Measurements from ENCODE around the gene GIGYF2. TPM values are rescaled to one million over a fixed set of nuclear protein-coding genes. Genes with fewer than 3 reads are reported as not detected.
"Not testable (repeated sequence)": the region's sequence is repeated elsewhere in the genome, so short reads cannot be mapped to it uniquely, and the experiment has no call there.

Gene GIGYF2
- total RNA-seq, 1 donor, result 57.2 TPM

- no peak for TF ChIP-seq CTCF (IDR thresholded peaks at IDR 0.05; ENCODE audit: extremely low read depth, low read depth, low read length)
- Histone ChIP-seq H2AFZ (ENCODE audit: low read length) (no peak overlapping the region), H3K4me1 (ENCODE audit: insufficient read depth, low read length) (peaks cover 14% of the 10 kb centered on the region), H3K4me2 (ENCODE audit: insufficient read depth, low read length) (no peak overlapping the region), H4K20me1 (ENCODE audit: insufficient read depth, low read length) (no peaks in the 10 kb centered on the region), H3K79me2 (ENCODE audit: insufficient read depth, low read length) (no peaks in the 10 kb centered on the region), H3K27ac (ENCODE audit: low read depth, low read length) (no peak overlapping the region), H3K36me3 (ENCODE audit: insufficient read depth, low read length) (no peaks in the 10 kb centered on the region), H3K9me3 (ENCODE audit: low read depth, low read length) (no peaks in the 10 kb centered on the region), H3K4me3 (ENCODE audit: insufficient read depth, low read length) (no peak overlapping the region), H3K27me3 (ENCODE audit: insufficient read depth, low read length) (no peaks in the 10 kb centered on the region)
- peak; percentile 45 for DNase-seq (ENCODE audit: insufficient read length, low spot score, missing footprints)
These were observed 206.9 kb downstream of the GIGYF2 start for GRCh38 chr2:232903989-232904388.

GRCh38 chr2:232906867-232907717 lies 210.0 kb downstream of the GIGYF2 start:
- not testable (repeated sequence) for H3K4me1 ChIP-seq (ENCODE audit: insufficient read depth, low read length); H3K9me3 ChIP-seq (ENCODE audit: low read depth, low read length); H3K27ac ChIP-seq (ENCODE audit: low read depth, low read length); H4K20me1 ChIP-seq (ENCODE audit: insufficient read depth, low read length); H3K79me2 ChIP-seq (ENCODE audit: insufficient read depth, low read length); H3K27me3 ChIP-seq (ENCODE audit: insufficient read depth, low read length); H2AFZ ChIP-seq (ENCODE audit: low read length); H3K4me2 ChIP-seq (ENCODE audit: insufficient read depth, low read length); H3K4me3 ChIP-seq (ENCODE audit: insufficient read depth, low read length); H3K36me3 ChIP-seq (ENCODE audit: insufficient read depth, low read length)
- DNase-seq (ENCODE audit: insufficient read length, low spot score, missing footprints), result peak; percentile 49

GRCh38 chr2:232907718-232908085 lies 210.6 kb downstream of the GIGYF2 start:
- not testable (repeated sequence) for H3K9me3 ChIP-seq (ENCODE audit: low read depth, low read length); H3K4me2 ChIP-seq (ENCODE audit: insufficient read depth, low read length); H3K36me3 ChIP-seq (ENCODE audit: insufficient read depth, low read length); H3K4me1 ChIP-seq (ENCODE audit: insufficient read depth, low read length); H4K20me1 ChIP-seq (ENCODE audit: insufficient read depth, low read length); H3K79me2 ChIP-seq (ENCODE audit: insufficient read depth, low read length); H2AFZ ChIP-seq (ENCODE audit: low read length); H3K27me3 ChIP-seq (ENCODE audit: insufficient read depth, low read length); H3K27ac ChIP-seq (ENCODE audit: low read depth, low read length); H3K4me3 ChIP-seq (ENCODE audit: insufficient read depth, low read length); DNase-seq (ENCODE audit: insufficient read length, low spot score, missing footprints)

- Histone ChIP-seq H3K9me3 (ENCODE audit: low read depth, low read length) (no peaks in the 10 kb centered on the region), H3K27ac (ENCODE audit: low read depth, low read length) (no peak overlapping the region), H4K20me1 (ENCODE audit: insufficient read depth, low read length) (no peaks in the 10 kb centered on the region), H2AFZ (ENCODE audit: low read length) (no peak overlapping the region), H3K27me3 (ENCODE audit: insufficient read depth, low read length) (no peaks in the 10 kb centered on the region), H3K4me2 (ENCODE audit: insufficient read depth, low read length) (no peak overlapping the region), H3K79me2 (ENCODE audit: insufficient read depth, low read length) (no peaks in the 10 kb centered on the region), H3K36me3 (ENCODE audit: insufficient read depth, low read length) (no peaks in the 10 kb centered on the region), H3K4me1 (ENCODE audit: insufficient read depth, low read length) (no peaks in the 10 kb centered on the region), H3K4me3 (ENCODE audit: insufficient read depth, low read length) (no peak overlapping the region)
- no peak for DNase-seq (ENCODE audit: insufficient read length, low spot score, missing footprints)
- TF ChIP-seq CTCF (IDR thresholded peaks at IDR 0.05; ENCODE audit: extremely low read depth, low read depth, low read length), result no peak
These were observed 211.6 kb downstream of the GIGYF2 start for GRCh38 chr2:232908695-232909094.

Small RNAs within 50 kb of the gene (small RNA-seq; reads per million reads assigned to genes)
- gene RF00019 (not detected), gene RN7SL359P (not detected), gene RNU6-107P (not detected)

Other genes with a start within 250 kb of the GIGYF2 start
- gene ALPI, start 241.2 kb upstream of the GIGYF2 start, total RNA-seq, result not detected in 2 replicates
- gene ECEL1, start 209.5 kb upstream of the GIGYF2 start, total RNA-seq, result not detected in 2 replicates
- gene PRSS56, start 176.9 kb upstream of the GIGYF2 start, total RNA-seq, result not detected in 2 replicates
- not detected in 2 replicates for gene CHRND, start 171.2 kb upstream of the GIGYF2 start, total RNA-seq
- not detected in 2 replicates for gene CHRNG, start 157.6 kb upstream of the GIGYF2 start, total RNA-seq
- gene TIGD1, start 146.8 kb upstream of the GIGYF2 start, total RNA-seq, result 5.8 and 6.8 TPM in 2 replicates
- gene EIF4E2, start 146.6 kb upstream of the GIGYF2 start, total RNA-seq, result 70.6 and 83.7 TPM in 2 replicates
- gene EFHD1, start 63.7 kb upstream of the GIGYF2 start, total RNA-seq, result 2.4 and 3.6 TPM in 2 replicates
- gene KCNJ13, start 79.2 kb downstream of the GIGYF2 start, total RNA-seq, result not detected in 2 replicates
- gene SNORC, start 172.9 kb downstream of the GIGYF2 start, total RNA-seq, result 0.72 and 0.88 TPM in 2 replicates

Measured in osteoblast (primary cell).